Epithelial cell of proximal tubule (primary cell): ENCODE measurements around the gene ELAVL1. TPM values are rescaled to one million over a fixed set of nuclear protein-coding genes. Genes with fewer than 3 reads are reported as not detected.

Experiments used
- DNase-seq: peaks from one replicate; pipeline ENCODE4 v3.0.0-alpha.2; 2011; ENCODE audit warnings: low read depth
- H3K4me3 ChIP-seq: 2 replicates; pipeline ENCODE4 v1.5.1; 2011; ENCODE audit warnings: low read depth, mild to moderate bottlenecking, low read length
- total RNA-seq: library from RNA; depleted of rRNA; stranded (reverse); fragments of >200 nt; gene quantifications from 2 replicates; pipeline ENCODE4 v1.2.3, GENCODE V29; 2015
- TF ChIP-seq, protein P1 (sequence below): conservative IDR thresholded peaks from 2 replicates; pipeline ENCODE4 v1.5.1; 2012; ENCODE audit warnings: low read depth, mild to moderate bottlenecking, low read length

The ELAVL1 gene
- total RNA-seq, 1 donor from 2014 or later, result 28.6 TPM

DNA sequence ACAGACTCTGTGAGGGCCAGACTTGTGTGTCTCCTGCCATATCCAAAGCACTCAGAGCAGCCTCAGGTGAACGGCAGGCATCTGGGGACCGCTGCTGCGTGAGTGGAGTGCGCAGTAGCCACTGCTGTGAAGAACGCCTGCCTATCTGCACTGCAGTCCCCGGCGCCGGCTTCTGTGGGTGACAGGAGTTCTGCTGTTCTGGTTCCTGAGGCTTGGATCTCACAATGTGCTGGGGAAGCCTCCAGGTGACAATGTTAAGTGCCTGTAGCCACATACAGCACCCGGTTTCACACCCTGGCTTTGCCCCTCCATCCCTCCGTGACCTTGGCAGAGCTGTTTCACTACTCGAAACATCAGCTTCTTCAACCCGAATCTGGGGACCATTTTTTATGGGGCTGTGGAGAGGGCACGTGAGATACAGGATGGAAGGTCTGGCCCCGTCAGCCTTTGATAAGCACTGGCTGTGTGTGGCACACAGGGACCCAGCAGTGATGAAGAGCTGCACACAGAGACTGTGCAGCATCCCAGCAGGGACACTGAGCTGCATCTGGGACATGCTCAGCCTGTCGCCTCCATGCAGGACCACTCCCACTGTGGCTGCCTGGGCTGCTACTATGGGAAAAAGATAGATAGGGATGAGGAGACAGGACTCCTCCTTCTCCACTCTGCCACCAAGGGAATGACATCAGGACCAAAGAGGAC is 28.3 kb downstream of the ELAVL1 start:
- H3K4me3 ChIP-seq, result no peak overlapping the region
- DNase-seq, result no peak
- TF ChIP-seq, protein P1, sequence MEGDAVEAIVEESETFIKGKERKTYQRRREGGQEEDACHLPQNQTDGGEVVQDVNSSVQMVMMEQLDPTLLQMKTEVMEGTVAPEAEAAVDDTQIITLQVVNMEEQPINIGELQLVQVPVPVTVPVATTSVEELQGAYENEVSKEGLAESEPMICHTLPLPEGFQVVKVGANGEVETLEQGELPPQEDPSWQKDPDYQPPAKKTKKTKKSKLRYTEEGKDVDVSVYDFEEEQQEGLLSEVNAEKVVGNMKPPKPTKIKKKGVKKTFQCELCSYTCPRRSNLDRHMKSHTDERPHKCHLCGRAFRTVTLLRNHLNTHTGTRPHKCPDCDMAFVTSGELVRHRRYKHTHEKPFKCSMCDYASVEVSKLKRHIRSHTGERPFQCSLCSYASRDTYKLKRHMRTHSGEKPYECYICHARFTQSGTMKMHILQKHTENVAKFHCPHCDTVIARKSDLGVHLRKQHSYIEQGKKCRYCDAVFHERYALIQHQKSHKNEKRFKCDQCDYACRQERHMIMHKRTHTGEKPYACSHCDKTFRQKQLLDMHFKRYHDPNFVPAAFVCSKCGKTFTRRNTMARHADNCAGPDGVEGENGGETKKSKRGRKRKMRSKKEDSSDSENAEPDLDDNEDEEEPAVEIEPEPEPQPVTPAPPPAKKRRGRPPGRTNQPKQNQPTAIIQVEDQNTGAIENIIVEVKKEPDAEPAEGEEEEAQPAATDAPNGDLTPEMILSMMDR, result no peak

DNA sequence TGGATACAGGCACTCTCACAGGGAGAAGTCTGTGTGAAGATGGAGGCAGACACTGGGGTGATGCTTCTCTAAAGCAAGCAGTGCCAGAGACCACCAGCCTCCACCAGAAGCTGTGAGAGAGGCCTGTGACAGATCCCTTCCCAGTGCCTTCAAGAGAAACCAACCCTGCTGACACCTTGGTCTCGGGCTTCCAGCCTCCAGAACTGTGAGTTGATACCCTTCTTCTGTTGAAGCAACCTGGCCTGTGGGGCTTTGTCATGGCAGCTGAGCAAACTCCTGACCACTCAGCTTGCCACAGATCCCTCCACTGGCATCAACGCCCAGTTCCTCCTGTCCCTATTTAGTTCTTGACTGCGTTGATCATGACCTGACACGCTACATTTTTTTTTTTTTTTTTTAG is 29.0 kb downstream of the ELAVL1 start:
- no peak for DNase-seq
- TF ChIP-seq, protein P1, result no peak
- no peak overlapping the region for H3K4me3 ChIP-seq

DNA sequence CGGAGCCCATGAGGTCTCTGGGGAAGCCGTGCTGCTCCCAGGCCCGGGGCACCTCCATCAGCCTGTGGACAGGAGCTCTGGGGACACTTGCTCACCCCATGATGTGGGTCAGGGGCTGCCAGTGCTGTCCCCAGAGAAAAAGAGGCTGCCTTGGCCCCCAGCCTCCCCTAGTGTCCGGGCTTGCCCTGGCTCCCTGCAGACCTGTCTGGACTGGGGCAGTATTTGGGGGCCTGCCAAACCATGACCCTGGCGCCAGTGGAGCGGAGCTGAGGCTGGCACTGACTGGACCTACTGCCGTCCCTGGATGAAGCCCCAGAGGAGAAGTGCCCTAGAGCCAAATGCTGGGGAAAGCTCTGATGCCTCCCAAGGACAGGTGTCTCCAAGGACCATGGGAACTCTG is 30.4 kb downstream of the ELAVL1 start:
- TF ChIP-seq, protein P1, result no peak
- DNase-seq, result no peak
- no peak overlapping the region for H3K4me3 ChIP-seq

DNA sequence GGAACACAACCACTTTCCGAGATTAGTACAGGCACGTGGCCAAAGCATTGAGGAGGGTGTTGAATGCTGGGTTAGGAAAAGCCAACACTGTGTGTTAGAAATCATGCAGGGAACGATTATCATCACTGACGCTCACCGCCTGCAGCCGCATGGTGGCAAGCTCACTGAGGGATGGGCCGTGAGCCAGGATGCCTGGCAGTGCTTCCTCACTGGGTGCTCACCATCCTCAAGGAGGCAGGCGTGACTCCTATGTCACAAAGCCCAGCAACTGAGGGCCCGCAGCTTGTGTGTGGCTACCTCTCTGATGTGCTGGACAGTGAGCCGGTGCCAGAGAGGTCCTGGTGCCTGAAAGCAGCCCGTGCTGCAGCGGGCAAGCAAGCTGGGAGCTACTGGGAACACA is 31.6 kb downstream of the ELAVL1 start:
- no peak for DNase-seq
- H3K4me3 ChIP-seq, result no peak overlapping the region
- TF ChIP-seq, protein P1, result no peak

DNA sequence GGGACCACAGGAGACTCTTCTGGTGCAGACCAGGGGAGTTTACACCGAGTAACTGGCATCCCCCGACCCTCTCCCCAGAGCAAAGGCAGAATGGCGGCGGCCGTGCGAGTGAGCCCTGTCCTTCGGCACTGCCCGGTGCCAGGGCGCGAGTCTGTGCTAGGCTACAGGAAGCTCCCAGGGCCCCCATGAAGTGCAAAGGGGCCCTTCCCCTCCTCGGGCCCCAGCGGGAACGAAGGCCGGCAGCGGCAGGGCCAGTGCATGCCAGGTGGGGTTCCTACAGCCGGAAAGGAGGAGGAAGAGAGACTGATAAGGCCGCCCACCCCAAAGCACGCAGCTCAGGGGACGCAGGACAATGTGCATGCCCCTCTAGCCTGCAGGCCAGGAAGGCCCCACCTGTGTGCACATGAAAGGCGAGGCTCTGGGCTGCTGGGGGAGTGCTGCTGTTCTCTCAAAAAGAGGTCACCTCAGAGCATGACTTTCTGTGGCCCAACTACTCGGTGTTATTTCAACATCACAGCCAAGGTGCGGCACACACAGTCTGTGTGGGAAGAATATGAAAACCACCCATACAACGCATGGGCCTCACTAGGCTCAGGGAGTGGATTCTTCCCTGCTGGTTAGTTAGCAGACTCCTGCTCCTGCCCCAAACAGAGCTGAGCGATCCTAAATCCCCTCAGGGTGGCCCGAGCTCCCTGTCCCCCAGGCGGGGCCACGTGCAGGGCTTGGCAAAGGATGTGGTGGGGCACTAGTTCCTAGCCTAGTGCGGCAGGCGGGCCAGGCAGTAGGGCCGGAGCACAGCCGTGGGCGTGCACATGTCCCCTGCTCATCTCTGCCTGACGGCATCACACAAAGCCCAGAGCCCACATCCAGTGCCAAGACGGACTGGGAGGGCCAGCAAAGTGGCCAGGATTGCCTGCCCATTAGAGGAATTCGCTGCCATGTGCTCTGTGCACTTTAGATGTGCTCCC is 33.6 kb downstream of the ELAVL1 start:
- TF ChIP-seq, protein P1, result no peak
- no peak for DNase-seq
- no peak overlapping the region for H3K4me3 ChIP-seq

DNA sequence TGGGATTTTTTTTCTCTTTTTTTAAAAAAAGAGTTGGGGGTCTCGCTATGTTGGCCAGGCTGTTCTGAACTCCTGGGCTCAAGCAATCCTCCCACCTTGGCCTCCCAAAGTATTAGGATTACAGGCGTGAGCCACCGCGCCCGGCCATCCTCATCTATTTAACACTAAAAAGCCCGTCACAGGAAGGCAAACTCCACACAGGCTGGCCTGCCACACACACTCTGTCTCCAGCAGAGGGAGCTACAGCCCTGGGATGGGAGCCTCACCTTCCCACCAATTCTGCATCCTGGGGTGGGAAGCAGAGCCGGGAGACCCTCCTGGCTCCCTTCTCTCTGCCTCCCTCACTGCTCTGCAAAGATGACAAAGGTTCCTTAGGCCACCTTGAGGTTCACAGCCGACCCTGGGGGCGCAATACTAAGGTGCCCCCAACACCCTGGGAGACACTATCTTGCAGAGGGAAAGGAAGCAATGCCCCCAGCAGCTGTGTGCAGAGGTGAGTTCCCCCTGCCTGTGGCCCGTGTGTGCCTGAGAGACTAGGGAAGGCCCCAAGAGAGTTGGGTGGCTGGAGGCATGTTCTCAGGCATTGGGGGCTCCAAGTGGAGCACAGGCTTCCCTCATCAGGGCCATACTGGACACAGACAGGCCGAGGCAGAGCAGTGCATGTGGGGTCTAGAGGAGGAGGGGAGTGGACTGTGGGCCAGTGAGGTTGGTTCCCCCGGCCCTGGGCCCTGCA is 34.6 kb downstream of the ELAVL1 start:
- H3K4me3 ChIP-seq, result no peak overlapping the region
- no peak for DNase-seq
- TF ChIP-seq, protein P1, result peak; percentile 82
